Gastrocnemius medialis (tissue), 4 donors: ENCODE measurements around the gene PPP1CA. TPM values are rescaled to one million over a fixed set of nuclear protein-coding genes. Genes with fewer than 3 reads are reported as not detected.

ENCODE experiments used
- ATAC-seq, 2 donors: fragments of 150-250 bp; one replicate each; pipeline ENCODE4 v1.9.1; 2016
- DNase-seq, 2 donors: peaks; one replicate each; pipeline ENCODE4 v3.0.0-alpha.2; 2019
- H3K27ac ChIP-seq, 4 donors: fragments of 200-600 bp; sonication (generic); 1 replicate in 1 of 4; 2 replicates in 3 of 4; pipeline ENCODE4 v1.5.1; 2016 to 2018; ENCODE audit warnings: mild to moderate bottlenecking in 2 of 4, moderate library complexity in 1 of 4
- H3K27me3 ChIP-seq, 3 donors: fragments of 200-600 bp; sonication (generic) in 2 of 3; 1 replicate in 1 of 3; 2 replicates in 2 of 3; pipeline versions ENCODE4 v1.5.1 to v1.6.0; 2016 to 2019; ENCODE audit warnings: mild to moderate bottlenecking in 1 of 3, moderate library complexity in 1 of 3
- H3K36me3 ChIP-seq, 2 donors: fragments of 200-600 bp; sonication (generic) in 1 of 2; one replicate each; pipeline ENCODE4 v1.5.1; 2017 to 2018
- H3K4me1 ChIP-seq, 2 donors: fragments of 200-600 bp; sonication (generic) in 1 of 2; one replicate each; pipeline ENCODE4 v1.5.1; 2016 to 2017; ENCODE audit warnings: mild to moderate bottlenecking in 2 of 2
- H3K4me3 ChIP-seq, 4 donors: fragments of 200-600 bp; sonication (generic) in 3 of 4; 1 replicate in 1 of 4; 2 replicates in 3 of 4; pipeline ENCODE4 v1.5.1; 2016 to 2019; ENCODE audit warnings: mild to moderate bottlenecking in 2 of 4
- H3K9me3 ChIP-seq, 3 donors: fragments of 200-600 bp; sonication (generic) in 2 of 3; 1 replicate in 1 of 3; 2 replicates in 2 of 3; pipeline ENCODE4 v1.5.1; 2016 to 2019
- POLR2A ChIP-seq, 2 donors: fragments of 450-650 bp; IDR thresholded peaks; one replicate each; pipeline ENCODE4 v1.6.1; 2017; ENCODE audit warnings: antibody characterized with exemption in 2 of 2, mild to moderate bottlenecking in 2 of 2, moderate library complexity in 2 of 2
- in situ Hi-C, 4 donors: fragments of 200-750 bp; cut with MboI; loops; one replicate each; pipeline versions ENCODE4 v1.15.0 to v1.8.0; 2017; ENCODE audit warnings: low sequenced_read_pairs in 4 of 4
- intact Hi-C: fragments of 100-400 bp; cut with DNase I; formaldehyde crosslinking; loops from one replicate; pipeline ENCODE4 v1.15.1; 2023; ENCODE audit warnings: low total_unique reads
- total RNA-seq, 4 donors: library from RNA; depleted of rRNA; stranded (reverse); fragments of >200 nt; gene quantifications; one replicate each; pipeline versions ENCODE4 v1.1.0 to v1.2.3, GENCODE V29; 2016
- TF ChIP-seq, protein P1 (sequence below), 5 experiments: fragments of 450-650 bp in 3 of 5; fragments of 200-600 bp in 2 of 5; sonication (generic) in 2 of 5; IDR thresholded peaks in 4 of 5; conservative IDR thresholded peaks in 1 of 5; 1 replicate in 4 of 5; 2 replicates in 1 of 5; pipeline ENCODE4 v1.5.1; 2016 to 2019; ENCODE audit warnings: antibody characterized with exemption in 5 of 5, mild to moderate bottlenecking in 3 of 5, moderate library complexity in 3 of 5

Gene PPP1CA
- total RNA-seq = 100 to 1,000 TPM in 3 of 4 donors, 10 to 100 TPM in 1; 78.4 to 193 (median 124) TPM

DNA sequence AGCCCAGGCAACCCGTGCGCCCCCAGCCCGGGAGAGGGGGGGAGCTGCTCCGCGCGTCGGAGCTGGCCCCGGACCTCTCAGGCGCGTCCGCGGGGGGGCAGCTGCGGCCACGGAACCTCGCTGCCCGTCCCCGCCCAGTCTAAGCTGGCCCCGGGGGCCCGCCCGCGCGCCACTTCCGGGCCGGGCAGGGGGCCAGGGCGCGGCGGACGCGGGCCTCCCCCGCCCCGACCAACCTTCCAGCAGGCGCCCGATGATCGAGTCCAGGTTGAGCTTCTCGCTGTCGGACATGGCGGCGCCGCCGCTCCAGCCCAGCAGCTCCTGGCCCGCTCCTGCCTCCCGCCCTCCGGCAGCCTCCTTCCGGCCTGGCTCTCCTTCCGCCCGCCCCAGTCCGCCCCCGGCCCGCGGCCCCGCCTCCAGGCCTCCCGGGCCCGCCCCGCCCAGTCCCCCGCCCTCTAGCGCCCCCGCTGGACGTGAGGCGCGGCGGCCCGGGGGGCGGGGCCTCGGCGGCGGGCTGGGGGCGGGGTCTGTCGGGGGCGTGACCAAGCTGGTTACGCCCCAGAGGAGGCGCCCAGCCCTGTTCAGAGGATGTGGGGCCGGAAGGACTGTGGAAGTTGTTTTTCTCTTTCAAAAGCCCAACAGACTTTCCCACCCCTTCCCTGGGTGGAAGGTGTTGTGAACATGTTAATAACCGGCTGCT is at the start of gene PPP1CA:
Gene PPP1CA, minus strand, starts transcription at position 364 of the 697 bp plus-strand sequence. Its CDS starts 76 bp downstream, at position 288.
- Histone ChIP-seq H3K9me3 (no peaks in the 10 kb centered on the region), H3K27ac (peak within 1 kb of the TSS; percentile 87 to 96 (median 90)), H3K4me3 (peak within 1 kb of the TSS; percentile 70 to 97 (median 80)), H3K27me3 (no peaks in the 10 kb centered on the region), H3K4me1 (peaks cover 20 to 22% of the 10 kb centered on the region in 2 donors), H3K36me3 (peaks cover 0 to 33% of the 10 kb centered on the region in 2 donors)
- TF ChIP-seq, protein P1, sequence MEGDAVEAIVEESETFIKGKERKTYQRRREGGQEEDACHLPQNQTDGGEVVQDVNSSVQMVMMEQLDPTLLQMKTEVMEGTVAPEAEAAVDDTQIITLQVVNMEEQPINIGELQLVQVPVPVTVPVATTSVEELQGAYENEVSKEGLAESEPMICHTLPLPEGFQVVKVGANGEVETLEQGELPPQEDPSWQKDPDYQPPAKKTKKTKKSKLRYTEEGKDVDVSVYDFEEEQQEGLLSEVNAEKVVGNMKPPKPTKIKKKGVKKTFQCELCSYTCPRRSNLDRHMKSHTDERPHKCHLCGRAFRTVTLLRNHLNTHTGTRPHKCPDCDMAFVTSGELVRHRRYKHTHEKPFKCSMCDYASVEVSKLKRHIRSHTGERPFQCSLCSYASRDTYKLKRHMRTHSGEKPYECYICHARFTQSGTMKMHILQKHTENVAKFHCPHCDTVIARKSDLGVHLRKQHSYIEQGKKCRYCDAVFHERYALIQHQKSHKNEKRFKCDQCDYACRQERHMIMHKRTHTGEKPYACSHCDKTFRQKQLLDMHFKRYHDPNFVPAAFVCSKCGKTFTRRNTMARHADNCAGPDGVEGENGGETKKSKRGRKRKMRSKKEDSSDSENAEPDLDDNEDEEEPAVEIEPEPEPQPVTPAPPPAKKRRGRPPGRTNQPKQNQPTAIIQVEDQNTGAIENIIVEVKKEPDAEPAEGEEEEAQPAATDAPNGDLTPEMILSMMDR (IDR thresholded peaks at IDR 0.05 in 4 of 5, conservative IDR thresholded peaks at IDR 0.05 in 1 of 5) = peak; percentile 33 to 93 (median 55)
- TF ChIP-seq POLR2A (IDR thresholded peaks at IDR 0.05) = peak; percentile 75 to 83
- intact Hi-C loops = loop anchor here (1.0 kb wide), 4 partner anchors 20 to 105 kb away; partner anchors contain the start of genes AIP and TMEM134
- ATAC-seq (peak; percentile 90 to 92), DNase-seq (peak; percentile 81 to 87)
- in situ Hi-C loops = no loop called here

DNA sequence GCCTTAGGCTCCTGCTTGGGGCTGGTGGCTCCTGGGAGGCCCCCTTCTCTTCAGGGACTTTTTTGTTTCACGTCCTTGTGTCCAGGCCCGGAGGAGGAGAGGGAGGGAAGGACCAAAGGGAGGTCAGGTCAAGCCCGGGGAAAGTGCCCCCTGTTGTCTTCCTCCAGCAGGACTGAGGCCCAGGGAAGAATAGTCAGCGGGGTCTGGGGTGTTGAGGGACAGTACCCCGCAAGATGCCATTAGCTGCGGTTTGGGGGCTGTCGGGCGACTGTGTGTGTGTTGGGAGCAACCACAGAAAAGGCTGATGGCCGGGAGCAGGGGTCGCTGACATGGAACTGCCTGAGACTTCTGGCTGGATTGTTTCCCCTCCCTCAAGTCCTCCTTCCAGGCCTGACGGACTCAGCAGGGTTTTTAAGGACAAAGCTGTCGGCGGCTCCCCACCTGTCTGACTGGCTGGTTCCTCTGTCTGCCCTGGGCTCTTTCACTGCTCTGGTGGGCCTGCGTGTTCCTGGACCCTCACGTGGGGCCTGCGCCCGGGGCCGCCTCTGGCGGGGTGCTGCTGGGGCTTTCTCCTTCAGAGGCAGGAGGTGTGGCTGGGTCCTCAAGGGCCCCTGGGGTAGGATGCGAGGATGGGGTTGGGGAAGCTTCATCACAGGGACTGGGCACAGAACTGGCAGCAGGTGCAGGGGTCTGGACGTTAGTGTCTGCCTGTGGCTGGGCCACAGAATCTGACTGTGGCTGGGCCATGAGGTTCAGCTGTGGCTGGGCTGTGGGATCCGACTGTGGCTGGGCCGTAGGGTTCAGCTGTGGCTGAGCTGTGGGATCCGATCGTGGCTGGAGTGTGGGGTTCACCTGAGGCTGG is 49.4 kb upstream of the PPP1CA start:
- H3K27me3 ChIP-seq = no peaks in the 10 kb centered on the region
- no peak overlapping the region for H3K4me3 ChIP-seq
- no peaks in the 10 kb centered on the region for H3K36me3 ChIP-seq
- no peak for ATAC-seq
- peaks cover 0 to 12% of the 10 kb centered on the region in 2 donors for H3K4me1 ChIP-seq
- TF ChIP-seq POLR2A (IDR thresholded peaks at IDR 0.05) = no peak
- TF ChIP-seq, protein P1 (IDR thresholded peaks at IDR 0.05 in 4 of 5, conservative IDR thresholded peaks at IDR 0.05 in 1 of 5) = no peak
- intact Hi-C loops = no loop called here
- in situ Hi-C loops = no loop called here
- no peaks in the 10 kb centered on the region for H3K9me3 ChIP-seq
- no peak for DNase-seq
- H3K27ac ChIP-seq = no peak overlapping the region

DNA sequence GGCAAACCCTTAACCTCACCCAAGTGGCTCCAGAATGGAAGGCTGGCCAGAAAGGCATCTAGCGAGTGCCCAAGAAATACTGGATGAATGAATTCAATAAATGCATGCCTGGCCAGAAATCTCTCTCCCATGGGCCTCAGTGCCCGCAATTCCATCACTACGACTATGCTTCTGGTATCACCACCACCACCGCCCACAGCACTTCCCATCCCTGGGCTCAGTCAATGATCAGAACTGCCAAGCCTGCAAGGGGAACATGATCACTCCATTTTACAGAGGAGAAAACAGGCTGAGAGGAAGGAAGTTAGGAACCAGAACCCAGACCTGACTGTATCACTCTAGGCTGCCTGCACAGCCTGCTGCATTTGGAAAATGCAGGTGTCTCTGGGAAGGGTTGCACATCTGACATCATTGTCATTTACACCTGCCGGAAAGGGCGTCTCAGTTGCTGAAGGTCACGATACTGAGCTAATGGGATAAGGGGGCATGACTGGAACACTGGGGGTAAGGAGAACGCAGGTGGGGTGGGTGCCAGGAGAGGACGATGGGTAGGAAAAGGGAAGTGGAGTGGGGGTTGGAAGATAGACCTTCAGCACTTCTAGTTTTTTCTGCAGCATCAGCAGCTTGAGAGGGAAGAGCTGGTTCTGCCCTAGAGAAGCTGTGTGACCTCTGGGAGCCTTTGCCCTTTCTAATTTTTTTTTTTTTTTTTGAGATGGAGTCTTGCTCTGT is 47.6 kb upstream of the PPP1CA start:
- Histone ChIP-seq H3K27me3 (no peaks in the 10 kb centered on the region), H3K27ac (no peak overlapping the region), H3K4me3 (no peak overlapping the region), H3K4me1 (peaks cover 0 to 12% of the 10 kb centered on the region in 2 donors), H3K9me3 (no peaks in the 10 kb centered on the region), H3K36me3 (no peaks in the 10 kb centered on the region)
- intact Hi-C loops (no loop called here), in situ Hi-C loops (no loop called here)
- TF ChIP-seq, protein P1 (IDR thresholded peaks at IDR 0.05 in 4 of 5, conservative IDR thresholded peaks at IDR 0.05 in 1 of 5) = no peak
- no peak for TF ChIP-seq POLR2A (IDR thresholded peaks at IDR 0.05)
- ATAC-seq (no peak), DNase-seq (no peak)

DNA sequence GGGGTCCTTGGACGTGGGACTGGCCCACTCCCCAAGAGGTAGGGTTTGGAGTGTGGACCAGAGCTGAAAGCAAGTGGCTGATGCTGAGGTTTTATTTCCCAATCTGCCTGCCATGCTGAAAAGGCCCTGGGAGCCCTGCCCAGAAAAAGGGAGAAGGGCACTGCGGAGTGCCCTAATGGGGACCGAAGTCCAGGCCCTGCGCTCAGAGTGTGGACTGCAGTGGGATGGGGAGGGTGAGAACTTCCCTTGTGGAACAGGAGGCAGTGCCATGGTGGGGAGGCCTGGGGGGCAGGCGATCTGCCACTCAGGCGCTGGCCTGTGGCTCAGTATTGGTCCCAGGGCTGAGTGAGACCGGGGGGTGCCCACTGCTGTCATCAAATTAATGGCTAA is 46.6 kb upstream of the PPP1CA start:
- H3K27me3 ChIP-seq = no peaks in the 10 kb centered on the region
- no peaks in the 10 kb centered on the region for H3K9me3 ChIP-seq
- in situ Hi-C loops (no loop called here), intact Hi-C loops (no loop called here)
- H3K27ac ChIP-seq = no peak overlapping the region
- TF ChIP-seq POLR2A (IDR thresholded peaks at IDR 0.05) = no peak
- TF ChIP-seq, protein P1 (IDR thresholded peaks at IDR 0.05 in 4 of 5, conservative IDR thresholded peaks at IDR 0.05 in 1 of 5) = no peak
- H3K4me1 ChIP-seq = peaks cover 0 to 12% of the 10 kb centered on the region in 2 donors
- DNase-seq = no peak
- no peak overlapping the region for H3K4me3 ChIP-seq
- no peaks in the 10 kb centered on the region for H3K36me3 ChIP-seq
- no peak for ATAC-seq
